Measurements from ENCODE around the gene SEMA3E.
A peak's percentile ranks its signal among the peaks of the same experiment; 100 is the strongest.

Gene SEMA3E

DNA sequence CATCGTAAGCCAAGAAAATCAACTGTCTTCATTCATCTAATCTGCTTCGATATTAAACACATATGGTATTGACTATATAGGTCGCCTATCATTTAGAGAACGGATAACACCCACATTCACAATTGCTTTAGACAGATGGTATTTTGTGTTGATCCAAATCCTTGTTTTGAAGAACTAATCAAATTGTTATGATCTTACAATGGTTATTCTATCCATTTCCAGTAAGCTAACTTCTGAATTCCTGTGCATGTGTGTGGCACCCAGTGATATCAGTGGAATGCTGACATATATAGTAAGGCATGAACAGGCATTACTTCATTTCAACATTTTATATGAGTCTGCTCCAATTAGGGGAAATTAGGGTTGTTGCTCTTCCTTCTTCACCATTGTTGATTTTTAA, 98.8 kb downstream of the SEMA3E start:
- TF ChIP-seq ZNF114 (tag by site-specific recombination; IDR thresholded peaks at IDR 0.05) = no peak
- no peak for TF ChIP-seq SALL2 (tag by site-specific recombination; IDR thresholded peaks at IDR 0.05; ENCODE audit: borderline replicate concordance)
- TF ChIP-seq, protein P1, sequence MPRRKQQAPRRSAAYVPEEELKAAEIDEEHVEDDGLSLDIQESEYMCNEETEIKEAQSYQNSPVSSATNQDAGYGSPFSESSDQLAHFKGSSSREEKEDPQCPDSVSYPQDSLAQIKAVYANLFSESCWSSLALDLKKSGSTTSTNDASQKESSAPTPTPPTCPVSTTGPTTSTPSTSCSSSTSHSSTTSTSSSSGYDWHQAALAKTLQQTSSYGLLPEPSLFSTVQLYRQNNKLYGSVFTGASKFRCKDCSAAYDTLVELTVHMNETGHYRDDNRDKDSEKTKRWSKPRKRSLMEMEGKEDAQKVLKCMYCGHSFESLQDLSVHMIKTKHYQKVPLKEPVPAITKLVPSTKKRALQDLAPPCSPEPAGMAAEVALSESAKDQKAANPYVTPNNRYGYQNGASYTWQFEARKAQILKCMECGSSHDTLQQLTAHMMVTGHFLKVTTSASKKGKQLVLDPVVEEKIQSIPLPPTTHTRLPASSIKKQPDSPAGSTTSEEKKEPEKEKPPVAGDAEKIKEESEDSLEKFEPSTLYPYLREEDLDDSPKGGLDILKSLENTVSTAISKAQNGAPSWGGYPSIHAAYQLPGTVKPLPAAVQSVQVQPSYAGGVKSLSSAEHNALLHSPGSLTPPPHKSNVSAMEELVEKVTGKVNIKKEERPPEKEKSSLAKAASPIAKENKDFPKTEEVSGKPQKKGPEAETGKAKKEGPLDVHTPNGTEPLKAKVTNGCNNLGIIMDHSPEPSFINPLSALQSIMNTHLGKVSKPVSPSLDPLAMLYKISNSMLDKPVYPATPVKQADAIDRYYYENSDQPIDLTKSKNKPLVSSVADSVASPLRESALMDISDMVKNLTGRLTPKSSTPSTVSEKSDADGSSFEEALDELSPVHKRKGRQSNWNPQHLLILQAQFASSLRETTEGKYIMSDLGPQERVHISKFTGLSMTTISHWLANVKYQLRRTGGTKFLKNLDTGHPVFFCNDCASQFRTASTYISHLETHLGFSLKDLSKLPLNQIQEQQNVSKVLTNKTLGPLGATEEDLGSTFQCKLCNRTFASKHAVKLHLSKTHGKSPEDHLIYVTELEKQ (tag by site-specific recombination; IDR thresholded peaks at IDR 0.05; ENCODE audit: borderline replicate concordance) = no peak
- TF ChIP-seq ZNF23 (tag by site-specific recombination; IDR thresholded peaks at IDR 0.05; ENCODE audit: borderline replicate concordance) = no peak
- TF ChIP-seq ZNF366 (tag by site-specific recombination; conservative IDR thresholded peaks at IDR 0.05) = no peak
- no peak for TF ChIP-seq ZNF76 (tag by site-specific recombination; IDR thresholded peaks at IDR 0.05; ENCODE audit: borderline replicate concordance, low read depth)
- TF ChIP-seq ZNF530 (tag by site-specific recombination; IDR thresholded peaks at IDR 0.05; ENCODE audit: low read depth) = no peak
- TF ChIP-seq ZNF394 (tag by site-specific recombination; IDR thresholded peaks at IDR 0.05; ENCODE audit: borderline replicate concordance) = no peak
- Histone ChIP-seq H3K9me3 (ENCODE audit: control insufficient read depth, insufficient read depth, low read depth, low read length) (no peaks in the 10 kb centered on the region), H3K36me3 (ENCODE audit: control insufficient read depth in 2 of 2, insufficient read depth in 1 of 2, low read length in 2 of 2) (no peaks in the 10 kb centered on the region), H3K27ac (ENCODE audit: extremely low read depth, low read depth, low read length) (no peak overlapping the region), H3K4me3 (ENCODE audit: low read depth, low read length) (no peak overlapping the region), H3K4me1 (ENCODE audit: control insufficient read depth, insufficient read depth, low read length) (peaks cover 9% of the 10 kb centered on the region)
- POLR2A ChIA-PET = no interaction called here
- CTCF ChIA-PET = no interaction called here

- TF ChIP-seq ZIC2 (tag by site-specific recombination; IDR thresholded peaks at IDR 0.05) = no peak
- TF ChIP-seq ZNF785 (tag by site-specific recombination; IDR thresholded peaks at IDR 0.05) = no peak
- no peak for TF ChIP-seq ZNF324 (tag by site-specific recombination; IDR thresholded peaks at IDR 0.05)
- TF ChIP-seq RBAK (tag by site-specific recombination; IDR thresholded peaks at IDR 0.05) = no peak
- TF ChIP-seq ZNF398 (tag by site-specific recombination; IDR thresholded peaks at IDR 0.05) = no peak
- TF ChIP-seq ZNF239 (tag by site-specific recombination; IDR thresholded peaks at IDR 0.05) = no peak
- no peak for TF ChIP-seq ZNF473 (tag by site-specific recombination; IDR thresholded peaks at IDR 0.05)
- TF ChIP-seq REST (tag by site-specific recombination; IDR thresholded peaks at IDR 0.05) = no peak
- TF ChIP-seq ZNF558 (tag by site-specific recombination; IDR thresholded peaks at IDR 0.05) = no peak
- no peak for TF ChIP-seq ZNF629 (tag by site-specific recombination; IDR thresholded peaks at IDR 0.05)
- no peak for TF ChIP-seq ZBTB20 (tag by site-specific recombination; IDR thresholded peaks at IDR 0.05)
- no peak for TF ChIP-seq ZBTB21 (tag by site-specific recombination; IDR thresholded peaks at IDR 0.05)
- TF ChIP-seq TRIM28 (IDR thresholded peaks at IDR 0.05; ENCODE audit: borderline replicate concordance, low read length) = no peak
- TF ChIP-seq ZNF292 (tag by site-specific recombination; IDR thresholded peaks at IDR 0.05; ENCODE audit: borderline replicate concordance, low read depth) = no peak
- no peak for TF ChIP-seq ZNF223 (tag by site-specific recombination; IDR thresholded peaks at IDR 0.05)
- no peak for TF ChIP-seq ZNF274 (IDR thresholded peaks at IDR 0.05; ENCODE audit: low read length)
- no peak for TF ChIP-seq ZNF274 (tag by site-specific recombination; IDR thresholded peaks at IDR 0.05; ENCODE audit: borderline replicate concordance)
- no peak for TF ChIP-seq ZBTB6 (tag by site-specific recombination; IDR thresholded peaks at IDR 0.05)
- no peak overlapping the region for H3K4me3 ChIP-seq (ENCODE audit: low read depth, low read length)
- peak overlapping the region; percentile 67 for H3K27ac ChIP-seq (ENCODE audit: extremely low read depth, low read depth, low read length)
- H3K4me1 ChIP-seq (ENCODE audit: control insufficient read depth, insufficient read depth, low read length) = peaks cover 13% of the 10 kb centered on the region
- H3K36me3 ChIP-seq (ENCODE audit: control insufficient read depth in 2 of 2, insufficient read depth in 1 of 2, low read length in 2 of 2) = no peaks in the 10 kb centered on the region
- H3K9me3 ChIP-seq (ENCODE audit: control insufficient read depth, insufficient read depth, low read depth, low read length) = no peaks in the 10 kb centered on the region
- CTCF ChIA-PET = no interaction called here
- POLR2A ChIA-PET = no interaction called here
Observed at GRCh38 chr7:83548250-83548649, 100.7 kb downstream of the SEMA3E start.
